SK-MEL-5 (cell line): ENCODE results near the gene ADAR. TPM values are rescaled to one million over a fixed set of nuclear protein-coding genes. Genes with fewer than 3 reads are reported as not detected.
"Not testable (repeated sequence)": the region's sequence is repeated elsewhere in the genome, so short reads cannot be mapped to it uniquely, and the experiment has no call there.

Experiments
- DNase-seq: peaks from one replicate; pipeline ENCODE4 v3.0.0-alpha.2; 2016; ENCODE audit warnings: low read depth, low spot score
- in situ Hi-C: cut with HindIII; loops from 2 replicates; pipeline ENCODE4 v1.10.0; 2016; ENCODE audit warnings: low sequenced_read_pairs, high pct_unique_total_duplicates, low pct_unique_long_range_greater_than_20kb
- polyA plus RNA-seq, 2 experiments: library from polyadenylated mRNA; depleted of rRNA; stranded (reverse); fragments of >200 nt; gene quantifications; 2 replicates each; pipeline ENCODE4 v1.2.3, GENCODE V29; 2015
- total RNA-seq: library from RNA; depleted of rRNA; stranded (reverse); fragments of >200 nt; shearing (Covaris generic); gene quantifications from 2 replicates; pipeline ENCODE4 v1.2.3, GENCODE V29; 2014; rRNA removed

The ADAR gene, protein sequence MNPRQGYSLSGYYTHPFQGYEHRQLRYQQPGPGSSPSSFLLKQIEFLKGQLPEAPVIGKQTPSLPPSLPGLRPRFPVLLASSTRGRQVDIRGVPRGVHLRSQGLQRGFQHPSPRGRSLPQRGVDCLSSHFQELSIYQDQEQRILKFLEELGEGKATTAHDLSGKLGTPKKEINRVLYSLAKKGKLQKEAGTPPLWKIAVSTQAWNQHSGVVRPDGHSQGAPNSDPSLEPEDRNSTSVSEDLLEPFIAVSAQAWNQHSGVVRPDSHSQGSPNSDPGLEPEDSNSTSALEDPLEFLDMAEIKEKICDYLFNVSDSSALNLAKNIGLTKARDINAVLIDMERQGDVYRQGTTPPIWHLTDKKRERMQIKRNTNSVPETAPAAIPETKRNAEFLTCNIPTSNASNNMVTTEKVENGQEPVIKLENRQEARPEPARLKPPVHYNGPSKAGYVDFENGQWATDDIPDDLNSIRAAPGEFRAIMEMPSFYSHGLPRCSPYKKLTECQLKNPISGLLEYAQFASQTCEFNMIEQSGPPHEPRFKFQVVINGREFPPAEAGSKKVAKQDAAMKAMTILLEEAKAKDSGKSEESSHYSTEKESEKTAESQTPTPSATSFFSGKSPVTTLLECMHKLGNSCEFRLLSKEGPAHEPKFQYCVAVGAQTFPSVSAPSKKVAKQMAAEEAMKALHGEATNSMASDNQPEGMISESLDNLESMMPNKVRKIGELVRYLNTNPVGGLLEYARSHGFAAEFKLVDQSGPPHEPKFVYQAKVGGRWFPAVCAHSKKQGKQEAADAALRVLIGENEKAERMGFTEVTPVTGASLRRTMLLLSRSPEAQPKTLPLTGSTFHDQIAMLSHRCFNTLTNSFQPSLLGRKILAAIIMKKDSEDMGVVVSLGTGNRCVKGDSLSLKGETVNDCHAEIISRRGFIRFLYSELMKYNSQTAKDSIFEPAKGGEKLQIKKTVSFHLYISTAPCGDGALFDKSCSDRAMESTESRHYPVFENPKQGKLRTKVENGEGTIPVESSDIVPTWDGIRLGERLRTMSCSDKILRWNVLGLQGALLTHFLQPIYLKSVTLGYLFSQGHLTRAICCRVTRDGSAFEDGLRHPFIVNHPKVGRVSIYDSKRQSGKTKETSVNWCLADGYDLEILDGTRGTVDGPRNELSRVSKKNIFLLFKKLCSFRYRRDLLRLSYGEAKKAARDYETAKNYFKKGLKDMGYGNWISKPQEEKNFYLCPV
- total RNA-seq = 184 TPM in 2 replicates
- polyA plus RNA-seq (2015; cell fraction: cytosol; rRNA removed) = 140 and 199 TPM in 2 replicates
- 189 and 194 TPM in 2 replicates for polyA plus RNA-seq (2015; cell fraction: nucleus; rRNA removed)

DNA sequence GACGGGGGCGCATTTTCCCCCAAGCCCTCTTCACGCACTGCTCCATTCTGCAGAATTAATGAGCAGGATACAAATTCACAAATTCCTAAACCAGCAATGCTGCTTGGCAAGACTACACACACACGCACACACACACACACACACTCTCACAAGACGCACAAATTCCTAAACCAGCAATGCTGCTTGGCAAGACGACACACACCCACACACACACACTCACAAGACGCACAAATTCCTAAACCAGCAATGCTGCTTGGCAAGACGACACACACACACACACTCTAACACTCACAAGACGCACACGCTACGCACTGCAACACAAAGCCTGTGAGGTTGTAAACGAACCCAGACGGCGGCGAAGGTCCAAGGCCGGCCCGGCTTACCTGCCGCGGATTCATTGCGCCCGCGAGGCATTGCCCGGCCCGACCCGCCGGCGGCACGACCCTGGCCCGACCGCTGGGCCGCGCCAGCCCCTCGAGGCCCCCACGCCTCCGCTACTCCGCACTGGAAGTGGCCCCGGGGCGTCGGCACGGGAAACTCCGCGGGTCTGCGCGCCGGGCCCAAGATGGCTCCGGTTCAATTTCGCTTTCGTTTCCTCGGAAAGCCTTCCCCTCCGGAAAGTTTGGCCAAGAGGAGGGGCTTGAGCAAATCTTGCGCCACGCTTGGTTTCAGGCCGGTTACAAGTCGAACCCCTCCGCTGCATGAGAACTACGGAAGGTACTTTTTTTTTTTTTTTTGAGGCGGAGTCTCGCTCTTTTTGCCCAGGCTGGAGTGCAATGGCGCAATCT, at the start of gene ADAR:
Gene ADAR (minus strand): TSS at position 578 of the 788 bp plus-strand sequence. CDS start 180 bp downstream, at position 398.
- in situ Hi-C loops = no loop called here

DNA sequence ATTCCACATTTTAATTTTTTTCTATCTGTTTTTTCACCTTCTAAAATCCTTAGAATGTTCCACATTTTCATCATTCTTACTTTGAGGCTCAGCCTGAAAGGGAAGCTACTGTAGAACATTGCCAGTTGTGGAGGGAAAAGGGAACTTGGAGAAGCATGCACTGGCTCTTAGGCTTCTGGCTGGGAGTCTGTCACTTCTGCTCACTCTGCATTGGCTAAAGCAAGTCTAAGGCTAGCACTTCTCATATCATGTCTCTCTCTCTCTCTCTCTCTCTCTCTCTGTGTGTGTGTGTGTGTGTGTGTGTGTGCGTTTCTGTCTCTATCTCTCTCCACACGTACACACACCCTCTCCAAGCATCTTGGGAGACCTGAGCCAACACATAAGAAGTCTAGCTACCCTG, 49.6 kb upstream of the ADAR start:
- no peak for DNase-seq
- in situ Hi-C loops = no loop called here

More for the DNA sequence above, at the start of gene ADAR:
- DNase-seq = peak; percentile 98

DNA sequence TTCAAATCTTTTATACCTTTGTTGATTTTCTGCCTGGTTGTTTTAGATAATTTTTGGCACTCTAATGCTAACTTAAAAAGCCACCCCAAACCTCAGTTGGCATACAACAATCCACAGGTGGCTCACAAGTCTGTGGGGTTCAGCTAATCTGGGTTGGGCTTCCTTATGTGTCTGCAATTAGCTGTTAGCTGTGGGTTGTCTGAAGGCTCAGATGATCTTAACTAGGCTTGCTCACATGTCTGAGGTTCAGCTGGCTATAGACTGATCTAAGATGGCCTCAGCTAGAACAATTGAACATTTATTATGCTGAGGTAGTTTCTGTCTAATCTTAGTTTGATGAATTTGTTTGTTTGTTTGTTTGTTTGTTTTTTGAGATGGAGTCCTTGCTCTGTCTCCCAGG, 44.9 kb upstream of the ADAR start:
- DNase-seq = peak; percentile 19
- in situ Hi-C loops = no loop called here

DNA sequence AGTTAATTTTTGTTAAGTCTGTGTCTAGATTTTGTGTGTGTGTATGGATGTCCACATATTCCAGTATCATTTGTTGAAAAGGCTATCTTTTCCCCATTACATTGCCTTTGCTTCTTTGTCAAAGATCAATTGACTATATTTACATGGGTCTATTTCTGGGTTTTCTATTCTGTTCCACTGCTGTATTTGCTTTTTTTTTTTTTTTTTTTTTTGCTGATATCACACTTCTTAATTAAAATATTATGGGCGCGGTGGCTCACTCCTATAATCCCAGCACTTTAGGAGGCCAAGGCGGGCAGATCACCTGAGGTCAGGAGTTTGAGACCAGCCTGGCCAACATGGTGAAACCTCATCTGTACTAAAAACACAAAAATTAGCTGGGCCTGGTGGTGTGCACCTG, 36.7 kb upstream of the ADAR start:
- in situ Hi-C loops = not testable (repeated sequence)

DNA sequence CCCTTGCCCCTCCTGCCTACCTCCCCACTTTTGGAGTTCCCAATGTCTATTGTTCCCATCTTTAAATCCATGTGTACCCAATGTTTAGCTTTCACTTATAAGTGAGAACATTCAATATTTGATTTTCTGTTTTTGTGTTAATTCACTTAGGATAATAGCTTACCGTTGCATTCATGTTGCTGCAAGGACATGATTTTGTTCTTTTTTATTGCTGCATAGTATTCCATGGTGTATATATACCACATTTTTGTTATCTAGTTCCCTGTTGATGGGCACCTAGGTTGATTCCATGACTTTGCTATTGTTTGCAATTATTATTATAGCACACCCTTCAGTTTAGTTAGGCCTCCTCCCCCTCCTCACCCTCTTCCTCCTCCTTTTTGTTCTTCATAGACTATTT, 33.5 kb upstream of the ADAR start:
- no peak for DNase-seq
- in situ Hi-C loops = no loop called here

More for the DNA sequence above, 36.7 kb upstream of the ADAR start:
- DNase-seq = not testable (repeated sequence)

DNA sequence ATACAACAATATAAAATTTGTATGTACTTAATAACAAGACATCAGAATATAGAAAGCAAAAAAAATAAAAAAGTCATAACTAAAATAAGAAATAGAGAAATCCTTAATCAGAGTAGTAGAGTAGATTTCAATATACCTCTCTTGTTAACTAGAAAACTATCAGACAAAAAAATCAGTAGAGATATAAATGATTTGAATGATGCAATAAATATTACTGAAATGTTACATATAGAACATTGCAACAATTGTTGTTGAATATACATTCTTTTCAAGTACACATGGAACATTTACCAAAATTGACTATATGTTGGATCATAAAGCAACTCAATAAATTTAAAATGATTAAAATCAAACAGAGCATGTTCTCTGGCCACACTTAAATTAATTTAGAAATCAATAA, 31.9 kb upstream of the ADAR start:
- in situ Hi-C loops = no loop called here
- no peak for DNase-seq

DNA sequence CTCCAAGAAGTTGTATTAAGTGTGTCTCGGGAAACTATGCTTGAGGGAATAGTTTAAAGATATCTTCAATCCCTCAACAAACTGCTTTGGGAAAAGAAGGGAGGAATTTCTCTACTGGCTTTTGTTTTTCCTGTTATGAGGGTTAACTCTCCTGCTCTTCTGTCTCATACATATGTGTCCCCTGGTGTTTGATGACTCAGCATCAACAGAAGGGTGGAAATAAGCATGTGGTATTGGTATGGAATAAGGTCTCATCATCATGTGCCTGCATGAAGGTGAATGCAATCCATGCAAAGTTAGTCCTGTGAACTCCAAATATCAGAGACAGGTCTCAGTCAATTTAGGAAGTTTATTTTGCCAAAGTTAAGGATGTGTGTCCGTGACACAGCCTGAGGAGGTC, 27.2 kb upstream of the ADAR start:
- DNase-seq = no peak
- in situ Hi-C loops = no loop called here

DNA sequence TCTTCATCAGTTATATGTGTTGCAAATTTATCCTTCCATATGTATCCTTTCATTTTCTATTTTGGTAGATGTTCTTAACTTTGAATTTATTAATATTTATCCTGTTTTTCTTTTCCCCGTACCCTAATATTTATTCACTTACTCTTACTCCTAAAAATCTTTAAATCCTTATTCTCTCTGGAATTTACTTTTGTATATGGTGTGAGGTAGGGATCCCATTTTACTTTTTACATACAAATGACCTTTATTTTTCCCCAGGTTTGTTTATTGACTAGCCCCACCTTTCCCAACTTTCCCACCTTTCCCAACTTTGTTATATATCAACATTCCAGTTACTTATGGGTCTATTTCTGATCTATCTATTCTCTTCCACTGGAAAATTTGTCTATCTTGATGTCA, 21.7 kb upstream of the ADAR start:
- in situ Hi-C loops = no loop called here
- DNase-seq = no peak

DNA sequence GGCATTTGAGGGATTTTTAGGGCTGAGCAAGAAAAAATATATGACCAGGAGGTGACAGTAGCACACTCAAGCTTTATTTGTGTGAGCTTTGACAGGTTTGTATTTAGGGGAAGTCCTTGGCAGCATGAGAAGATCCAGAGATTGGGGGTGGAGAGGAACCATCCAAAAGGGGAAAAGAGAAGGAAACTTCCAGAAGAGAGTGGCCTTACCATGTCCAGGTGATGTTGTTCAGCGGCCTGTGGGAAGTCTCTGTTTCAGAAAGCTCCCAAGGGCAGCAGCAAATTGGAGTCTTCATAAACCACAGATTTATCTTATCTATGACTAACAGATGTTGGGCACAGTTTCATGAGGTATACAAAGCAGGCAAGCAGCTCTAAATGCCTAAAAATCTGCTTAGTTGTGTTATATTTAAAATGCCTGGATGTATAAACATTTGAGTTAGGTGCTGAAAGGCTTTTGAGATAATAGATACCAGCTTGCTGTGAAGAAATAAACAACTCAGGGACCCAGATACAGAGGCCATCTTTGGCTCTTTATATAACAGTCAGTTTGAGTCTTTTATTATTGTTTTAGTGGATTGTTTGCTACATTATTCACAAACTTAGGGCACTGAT, 21.2 kb upstream of the ADAR start:
- in situ Hi-C loops = no loop called here
- no peak for DNase-seq

DNA sequence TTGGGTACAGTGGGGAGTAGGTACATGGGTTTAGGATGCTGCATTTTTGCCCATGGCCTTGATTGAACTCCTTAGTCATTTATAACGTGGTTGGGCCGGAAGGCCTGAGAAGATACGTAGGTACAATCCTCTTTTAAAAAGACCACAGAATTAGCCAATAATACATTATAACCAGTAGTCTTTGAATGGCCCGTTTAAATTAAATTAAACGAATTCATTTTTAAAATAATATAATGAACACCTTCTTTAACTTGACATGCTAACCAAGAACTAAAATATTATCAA, 20.1 kb upstream of the ADAR start:
- no peak for DNase-seq
- in situ Hi-C loops = no loop called here

DNA sequence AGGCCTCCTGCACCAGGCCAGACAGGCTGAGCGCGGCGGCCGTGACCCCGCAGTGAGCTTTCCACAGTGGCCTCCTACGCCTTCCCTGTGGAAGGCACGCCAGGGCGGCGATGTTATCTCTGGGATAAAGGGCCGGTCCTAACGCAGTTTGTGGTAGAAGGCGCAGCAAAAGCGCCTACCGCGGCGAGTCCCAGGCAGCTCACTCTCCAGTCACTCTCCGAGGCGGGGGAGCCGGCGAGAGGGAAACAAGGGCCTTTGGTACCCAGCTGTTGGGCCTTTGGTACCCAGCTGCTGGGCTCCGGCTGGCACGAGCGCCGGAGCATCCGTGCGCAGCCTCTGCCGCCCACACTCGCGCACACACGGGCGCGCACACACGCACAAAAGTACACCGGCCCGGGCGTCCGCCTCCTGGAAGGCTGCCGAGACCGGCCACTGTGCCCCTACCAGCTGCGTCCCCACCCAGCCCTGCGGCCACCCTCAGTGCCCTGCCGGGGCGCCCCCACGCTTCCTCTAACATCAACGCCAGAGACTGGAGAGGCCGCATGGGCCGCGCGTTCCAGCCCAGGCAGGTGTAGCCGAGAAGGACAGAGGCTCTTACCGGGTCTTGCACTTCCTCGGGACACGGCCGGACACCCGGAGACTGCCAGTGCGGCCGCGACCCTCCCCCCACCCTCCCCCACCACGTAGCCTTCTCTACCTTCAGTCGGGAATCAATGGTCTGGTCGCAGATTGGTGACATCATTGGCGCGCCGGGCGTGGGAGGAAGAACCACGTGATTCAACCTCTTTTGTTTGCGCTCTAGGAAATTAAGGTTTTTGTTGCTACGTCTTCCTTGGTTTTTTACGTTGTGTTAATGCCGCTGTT, 19.5 kb upstream of the ADAR start:
- peak; percentile 95 for DNase-seq
- in situ Hi-C loops = no loop called here

DNA sequence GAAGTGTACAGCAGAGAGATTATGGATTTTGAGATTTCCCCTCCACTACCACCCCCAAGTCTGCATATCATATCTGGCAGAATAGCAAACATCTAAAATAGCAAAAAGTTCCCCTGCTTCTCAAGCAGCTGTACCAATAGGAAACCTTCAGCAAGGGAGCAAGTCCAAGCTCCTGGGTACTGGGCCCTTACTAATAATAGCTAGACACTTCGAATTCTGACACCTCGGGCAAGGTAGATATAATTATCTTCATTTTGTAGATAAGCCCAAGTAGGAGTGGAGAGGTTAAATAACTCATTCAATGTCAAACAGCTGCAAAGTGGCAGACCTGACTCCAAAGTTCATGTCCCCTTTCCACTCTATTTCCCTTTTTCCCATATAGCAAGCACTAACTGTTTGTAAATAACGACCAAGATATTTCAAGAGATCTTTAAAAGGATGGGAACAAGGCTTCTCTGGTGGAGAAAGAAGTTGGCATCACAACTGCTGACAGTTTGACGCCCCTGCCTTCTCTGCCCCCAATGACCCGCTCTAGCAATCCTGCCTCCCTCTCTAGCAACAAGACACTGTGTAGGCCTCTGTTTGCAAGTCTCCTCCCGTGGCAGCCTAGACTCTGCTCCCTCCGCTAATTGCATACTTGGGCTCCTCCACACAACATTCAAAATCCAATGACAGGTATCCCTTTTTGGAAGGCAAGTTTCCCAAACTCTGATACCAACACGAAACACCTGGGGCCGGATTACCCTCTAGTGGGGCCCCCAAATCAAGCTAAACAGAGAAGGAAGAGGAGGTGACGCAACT, 18.7 kb upstream of the ADAR start:
- DNase-seq = peak; percentile 35
- in situ Hi-C loops = no loop called here

DNA sequence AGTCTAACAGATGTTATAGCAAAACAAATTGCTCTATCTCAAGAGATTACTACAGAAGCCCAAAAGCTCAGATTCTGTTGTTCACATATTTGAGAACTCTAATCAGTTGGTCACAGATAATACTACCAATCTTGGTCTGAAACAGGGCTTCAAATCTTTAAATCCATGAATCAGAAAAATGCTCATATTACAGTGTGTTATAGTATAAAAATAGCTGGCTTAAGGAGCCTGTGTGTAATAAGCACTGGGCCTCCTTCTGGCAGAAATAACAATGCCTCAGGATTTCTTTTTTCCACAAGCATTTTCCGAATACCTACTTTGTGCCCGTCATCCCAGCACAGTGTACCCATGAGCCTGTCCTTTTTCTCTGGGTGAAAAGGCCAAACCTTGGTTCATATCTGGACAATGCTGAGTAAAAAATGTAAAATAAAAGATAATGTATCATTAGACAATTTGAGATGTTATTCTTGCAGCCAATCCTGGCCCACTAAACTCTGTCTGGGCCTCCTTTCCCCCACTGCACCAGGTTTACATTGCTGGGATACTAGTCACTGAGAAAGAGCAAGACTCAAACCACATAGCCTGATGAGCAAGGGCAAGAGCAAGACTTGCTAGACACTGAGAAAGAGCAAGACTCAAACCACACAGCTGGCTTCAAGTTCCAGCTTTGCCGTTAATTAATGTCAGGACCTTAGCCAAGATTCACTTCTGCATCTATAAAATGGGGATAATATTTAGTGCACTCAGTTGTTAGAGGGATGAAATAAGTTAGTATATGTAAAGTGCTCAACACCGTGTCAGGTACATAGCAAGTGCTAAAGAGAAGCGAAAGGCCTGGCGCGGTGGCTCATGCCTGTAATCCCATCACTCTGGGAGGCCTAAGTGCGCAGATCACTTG, 17.0 kb upstream of the ADAR start:
- DNase-seq = no peak
- in situ Hi-C loops = no loop called here

DNA sequence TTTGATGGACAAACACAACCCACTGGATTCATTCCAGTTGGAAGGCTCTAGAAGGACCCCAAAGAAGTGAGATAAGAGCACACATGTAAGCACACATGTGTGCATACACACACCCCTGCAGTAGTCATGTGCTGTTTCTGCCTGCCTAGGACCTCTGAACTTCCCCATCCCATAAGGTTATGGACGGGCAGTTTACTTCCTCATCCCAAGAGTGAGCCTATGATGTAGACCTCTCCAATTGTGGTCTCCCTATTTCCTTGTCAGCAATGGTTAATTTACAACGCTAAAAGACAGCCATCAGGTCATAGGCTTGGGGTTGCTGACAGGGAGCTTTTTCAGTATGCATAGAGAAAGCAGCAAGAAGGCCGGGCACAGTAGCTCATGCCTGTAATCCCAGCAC, 15.4 kb upstream of the ADAR start:
- in situ Hi-C loops = no loop called here
- no peak for DNase-seq
